ENCODE data around the gene NOL3. TPM values are rescaled to one million over a fixed set of nuclear protein-coding genes. Genes with fewer than 3 reads are reported as not detected.

Gene NOL3
- total RNA-seq, 1 experiment from 2014 or later = 8.5 TPM

GRCh38 chr16:67202426-67202825 is 32.1 kb downstream of the NOL3 start:
- peaks cover 9% of the 10 kb centered on the region for H3K4me1 Mint-ChIP-seq
- H3K4me3 Mint-ChIP-seq = no peak overlapping the region
- H3K27me3 Mint-ChIP-seq (ENCODE audit: low read depth) = no peaks in the 10 kb centered on the region
- H3K9me3 Mint-ChIP-seq = no peaks in the 10 kb centered on the region
- peaks cover 2% of the 10 kb centered on the region; the same call in 1 of the 2 replicates for H3K36me3 Mint-ChIP-seq
- POLR2A ChIA-PET = no interaction called here
- no peak overlapping the region for H3K27ac Mint-ChIP-seq
- ATAC-seq = no peak
- no peak for TF ChIP-seq USF1 (CRISPR knock-in tag; IDR thresholded peaks at IDR 0.05)
- TF ChIP-seq ETV6 (CRISPR knock-in tag; IDR thresholded peaks at IDR 0.05) = no peak
- no peak for TF ChIP-seq MYBL2 (CRISPR knock-in tag; IDR thresholded peaks at IDR 0.05)
- no peak for TF ChIP-seq MLX (CRISPR knock-in tag; IDR thresholded peaks at IDR 0.05)
- no peak for TF ChIP-seq RORB (CRISPR knock-in tag; IDR thresholded peaks at IDR 0.05)
- no peak for TF ChIP-seq FOXK1 (CRISPR knock-in tag; IDR thresholded peaks at IDR 0.05)
- no peak for TF ChIP-seq ARID4B (CRISPR knock-in tag; IDR thresholded peaks at IDR 0.05; ENCODE audit: borderline replicate concordance)
- TF ChIP-seq ZNF121 (CRISPR knock-in tag; IDR thresholded peaks at IDR 0.05) = no peak
- no peak for TF ChIP-seq CBFB (CRISPR knock-in tag; IDR thresholded peaks at IDR 0.05; ENCODE audit: low read depth)
- TF ChIP-seq ZNF532 (CRISPR knock-in tag; IDR thresholded peaks at IDR 0.05; ENCODE audit: borderline replicate concordance) = no peak
- no peak for TF ChIP-seq HMGXB4 (CRISPR knock-in tag; IDR thresholded peaks at IDR 0.05)
- no peak for TF ChIP-seq IRF2 (CRISPR knock-in tag; IDR thresholded peaks at IDR 0.05; ENCODE audit: borderline replicate concordance, low read depth)
- no peak for TF ChIP-seq ZNF512 (CRISPR knock-in tag; IDR thresholded peaks at IDR 0.05; ENCODE audit: borderline replicate concordance)
- no peak for TF ChIP-seq NFE2L1 (CRISPR knock-in tag; IDR thresholded peaks at IDR 0.05)
- TF ChIP-seq PRRX2 (CRISPR knock-in tag; IDR thresholded peaks at IDR 0.05) = no peak
- TF ChIP-seq AR (CRISPR knock-in tag; IDR thresholded peaks at IDR 0.05) = no peak
- no peak for TF ChIP-seq NFATC4 (CRISPR knock-in tag; IDR thresholded peaks at IDR 0.05)
- no peak for TF ChIP-seq IRF1 (CRISPR knock-in tag; IDR thresholded peaks at IDR 0.05)
- CTCF ChIA-PET = interaction anchor here (0.6 to 1.8 kb wide), 6 partner anchors 17 to 185 kb away, joined by 3 to 7 read pairs (median 4); no protein-coding TSS in a partner anchor
- DNase-seq (ENCODE audit: low spot score) = no peak
